Measurements from ENCODE around the gene ATP13A3.

GRCh38 chr3:194380326-194380725, 106.5 kb downstream of the ATP13A3 start:
- TF ChIP-seq CTCF (IDR thresholded peaks at IDR 0.05; ENCODE audit: low read depth, low read length, missing input control) = no peak
- no peak for TF ChIP-seq REST (IDR thresholded peaks at IDR 0.05)
- TF ChIP-seq YY1 (IDR thresholded peaks at IDR 0.05) = no peak
- TF ChIP-seq EGR1 (IDR thresholded peaks at IDR 0.05; ENCODE audit: low read depth in 2 of 2) = no peak
- TF ChIP-seq FOXA2 (IDR thresholded peaks at IDR 0.05) = no peak
- TF ChIP-seq MAX (IDR thresholded peaks at IDR 0.05) = no peak
